SU-DHL-6 (cell line): ENCODE measurements around the gene COL6A3.
"Not testable (repeated sequence)": the region's sequence is repeated elsewhere in the genome, so short reads cannot be mapped to it uniquely, and the experiment has no call there.

Experiments used
- H2AFZ ChIP-seq: fragments of 200-600 bp; sonication (generic); 2 replicates; pipeline ENCODE4 v1.6.1; 2014; ENCODE audit warnings: low read depth, mild to moderate bottlenecking, moderate library complexity, mixed read lengths, antibody characterized with exemption, low read length; ENCODE audit not compliant: severe bottlenecking
- H3F3A ChIP-seq: fragments of 200-600 bp; shearing (Covaris generic); 2 replicates; pipeline ENCODE4 v1.6.0; 2016; ENCODE audit warnings: antibody characterized with exemption, mild to moderate bottlenecking; ENCODE audit not compliant: insufficient read depth
- H3K27ac ChIP-seq: fragments of 200-600 bp; sonication (generic); 2 replicates; pipeline ENCODE4 v1.5.1; 2016; ENCODE audit warnings: low read depth, mild to moderate bottlenecking, low read length, moderate library complexity, mixed read lengths
- H3K27me3 ChIP-seq: fragments of 200-600 bp; sonication (generic), shearing (Covaris generic); 2 replicates; pipeline ENCODE4 v1.6.0; 2014; ENCODE audit warnings: mild to moderate bottlenecking, low read length
- H3K36me3 ChIP-seq: fragments of 200-600 bp; sonication (generic); 2 replicates; pipeline ENCODE4 v1.6.1; 2014; ENCODE audit warnings: mild to moderate bottlenecking, low read length, mixed read lengths
- H3K4me2 ChIP-seq: fragments of 300-600, 200-600 bp; shearing (Covaris generic), sonication (generic); 2 replicates; pipeline ENCODE4 v1.6.0; 2014; ENCODE audit warnings: low read length, low read depth, mild to moderate bottlenecking; ENCODE audit not compliant: poor library complexity, severe bottlenecking
- H3K4me3 ChIP-seq: fragments of 200-600 bp; sonication (generic); 2 replicates; pipeline ENCODE4 v1.5.1; 2014; ENCODE audit warnings: antibody characterized with exemption, low read length, mild to moderate bottlenecking, mixed read lengths; ENCODE audit not compliant: insufficient read depth, poor library complexity, severe bottlenecking
- H3K79me2 ChIP-seq: fragments of 200-600 bp; sonication (generic); 2 replicates; pipeline ENCODE4 v1.6.1; 2014; ENCODE audit warnings: mild to moderate bottlenecking, low read length, moderate library complexity; ENCODE audit not compliant: insufficient read depth
- H3K9ac ChIP-seq: fragments of 200-600 bp; sonication (generic); 2 replicates; pipeline ENCODE4 v1.7.0; 2014; ENCODE audit warnings: mild to moderate bottlenecking, low read length
- H3K9me2 ChIP-seq: fragments of 200-600 bp; sonication (generic); replicated peaks from 2 replicates; pipeline ENCODE4 v1.6.1; 2014; ENCODE audit warnings: low read length; ENCODE audit not compliant: insufficient read depth
- H3K9me3 ChIP-seq: fragments of 200-600 bp; sonication (generic); 2 replicates; pipeline ENCODE4 v1.6.1; 2014; ENCODE audit warnings: low read length, mixed read lengths; ENCODE audit not compliant: insufficient read depth
- H4K20me1 ChIP-seq: fragments of 200-600 bp; sonication (generic); 2 replicates; pipeline ENCODE4 v1.6.1; 2014; ENCODE audit warnings: low read depth, mild to moderate bottlenecking, antibody characterized with exemption, low read length, moderate library complexity, mixed read lengths
- EZH2phosphoT487 ChIP-seq: fragments of 200-600 bp; sonication (generic), shearing (Covaris generic); conservative IDR thresholded peaks from 2 replicates; pipeline ENCODE4 v1.6.1; 2018; ENCODE audit warnings: mild to moderate bottlenecking, antibody characterized with exemption, low read length, moderate library complexity, mixed read lengths
- TF ChIP-seq, protein P1 (sequence below): fragments of 200-600 bp; sonication (generic); IDR thresholded peaks from one replicate; pipeline ENCODE4 v1.5.1; 2017; ENCODE audit warnings: antibody characterized with exemption, mild to moderate bottlenecking, low read length, moderate library complexity; ENCODE audit not compliant: insufficient read depth, poor library complexity, severe bottlenecking

The COL6A3 gene

DNA sequence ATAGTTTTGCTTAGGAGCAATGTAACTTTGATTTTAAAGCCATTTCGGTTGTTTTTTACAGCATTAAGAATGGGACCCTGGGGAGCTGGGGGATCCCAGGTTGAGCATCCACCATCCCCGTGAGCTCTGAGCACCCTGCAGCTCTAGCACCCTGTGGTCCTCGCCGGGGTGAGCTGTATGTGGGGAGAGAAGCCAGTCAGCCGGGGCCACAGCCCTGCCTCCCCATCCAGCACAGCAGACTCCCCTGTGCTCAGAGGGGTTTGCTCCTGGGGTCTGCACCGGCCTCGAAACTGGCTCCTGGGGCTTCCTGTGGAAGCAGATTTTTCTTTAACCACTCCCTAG lies 1.3 kb downstream of the COL6A3 start:
- no peak for TF ChIP-seq EZH2phosphoT487
- TF ChIP-seq, protein P1, sequence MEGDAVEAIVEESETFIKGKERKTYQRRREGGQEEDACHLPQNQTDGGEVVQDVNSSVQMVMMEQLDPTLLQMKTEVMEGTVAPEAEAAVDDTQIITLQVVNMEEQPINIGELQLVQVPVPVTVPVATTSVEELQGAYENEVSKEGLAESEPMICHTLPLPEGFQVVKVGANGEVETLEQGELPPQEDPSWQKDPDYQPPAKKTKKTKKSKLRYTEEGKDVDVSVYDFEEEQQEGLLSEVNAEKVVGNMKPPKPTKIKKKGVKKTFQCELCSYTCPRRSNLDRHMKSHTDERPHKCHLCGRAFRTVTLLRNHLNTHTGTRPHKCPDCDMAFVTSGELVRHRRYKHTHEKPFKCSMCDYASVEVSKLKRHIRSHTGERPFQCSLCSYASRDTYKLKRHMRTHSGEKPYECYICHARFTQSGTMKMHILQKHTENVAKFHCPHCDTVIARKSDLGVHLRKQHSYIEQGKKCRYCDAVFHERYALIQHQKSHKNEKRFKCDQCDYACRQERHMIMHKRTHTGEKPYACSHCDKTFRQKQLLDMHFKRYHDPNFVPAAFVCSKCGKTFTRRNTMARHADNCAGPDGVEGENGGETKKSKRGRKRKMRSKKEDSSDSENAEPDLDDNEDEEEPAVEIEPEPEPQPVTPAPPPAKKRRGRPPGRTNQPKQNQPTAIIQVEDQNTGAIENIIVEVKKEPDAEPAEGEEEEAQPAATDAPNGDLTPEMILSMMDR = no peak
- Histone ChIP-seq H3K9me3 (no peaks in the 10 kb centered on the region), H3K4me3 (no peak overlapping the region), H3K9ac (no peak overlapping the region), H3K79me2 (no peaks in the 10 kb centered on the region), H2AFZ (no peak overlapping the region), H3K27me3 (no peaks in the 10 kb centered on the region), H3K36me3 (no peaks in the 10 kb centered on the region), H3K27ac (no peak overlapping the region), H3K4me2 (no peak overlapping the region), H4K20me1 (no peaks in the 10 kb centered on the region), H3F3A (no peaks in the 10 kb centered on the region), H3K9me2 (no peaks in the 10 kb centered on the region)

GRCh38 chr2:237411683-237412423 lies 2.1 kb downstream of the COL6A3 start:
- no peak overlapping the region for H3K27ac ChIP-seq
- H3K9ac ChIP-seq = no peak overlapping the region
- H4K20me1 ChIP-seq = no peaks in the 10 kb centered on the region
- no peak overlapping the region for H3K4me3 ChIP-seq
- no peaks in the 10 kb centered on the region for H3K36me3 ChIP-seq
- TF ChIP-seq, protein P1 = no peak
- TF ChIP-seq EZH2phosphoT487 = no peak
- no peaks in the 10 kb centered on the region for H3K79me2 ChIP-seq
- no peaks in the 10 kb centered on the region for H3K9me2 ChIP-seq
- H3K27me3 ChIP-seq = no peaks in the 10 kb centered on the region
- no peaks in the 10 kb centered on the region for H3F3A ChIP-seq
- no peak overlapping the region for H2AFZ ChIP-seq
- no peaks in the 10 kb centered on the region for H3K9me3 ChIP-seq
- H3K4me2 ChIP-seq = no peak overlapping the region

GRCh38 chr2:237411092-237411601 lies 2.8 kb downstream of the COL6A3 start:
- Histone ChIP-seq H4K20me1 (no peaks in the 10 kb centered on the region), H3K27ac (no peak overlapping the region), H3K4me3 (no peak overlapping the region), H3K9me3 (no peaks in the 10 kb centered on the region), H3K4me2 (no peak overlapping the region), H3K79me2 (no peaks in the 10 kb centered on the region), H3K9me2 (no peaks in the 10 kb centered on the region), H3F3A (no peaks in the 10 kb centered on the region), H3K36me3 (no peaks in the 10 kb centered on the region), H2AFZ (no peak overlapping the region), H3K27me3 (no peaks in the 10 kb centered on the region), H3K9ac (no peak overlapping the region)
- TF ChIP-seq, protein P1 = no peak
- no peak for TF ChIP-seq EZH2phosphoT487

DNA sequence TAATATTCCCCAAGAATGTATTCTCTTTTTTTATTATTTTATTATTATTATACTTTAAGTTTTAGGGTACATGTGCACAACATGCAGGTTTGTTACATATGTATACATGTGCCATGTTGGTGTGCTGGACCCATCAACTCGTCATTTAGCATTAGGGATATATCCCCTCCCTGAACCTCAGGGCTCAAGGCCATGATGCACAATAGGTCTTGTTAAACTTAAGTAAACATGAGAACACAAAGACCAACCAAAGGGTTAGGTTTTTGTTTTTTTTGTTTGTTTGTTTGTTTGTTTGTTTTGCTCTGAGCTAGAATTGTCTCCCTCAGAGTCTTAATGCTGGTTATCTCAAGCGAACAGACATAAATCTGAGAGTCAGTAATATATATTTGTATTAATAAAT lies 4.7 kb downstream of the COL6A3 start:
- H3K9me3 ChIP-seq, H3K4me2 ChIP-seq, H4K20me1 ChIP-seq, H3K27ac ChIP-seq, H3K4me3 ChIP-seq, H3K27me3 ChIP-seq, H3K9me2 ChIP-seq, H3K79me2 ChIP-seq, H3F3A ChIP-seq, H3K36me3 ChIP-seq, H3K9ac ChIP-seq, H2AFZ ChIP-seq: not testable (repeated sequence)
